ENCODE results near the gene GRM8.

The GRM8 gene

DNA sequence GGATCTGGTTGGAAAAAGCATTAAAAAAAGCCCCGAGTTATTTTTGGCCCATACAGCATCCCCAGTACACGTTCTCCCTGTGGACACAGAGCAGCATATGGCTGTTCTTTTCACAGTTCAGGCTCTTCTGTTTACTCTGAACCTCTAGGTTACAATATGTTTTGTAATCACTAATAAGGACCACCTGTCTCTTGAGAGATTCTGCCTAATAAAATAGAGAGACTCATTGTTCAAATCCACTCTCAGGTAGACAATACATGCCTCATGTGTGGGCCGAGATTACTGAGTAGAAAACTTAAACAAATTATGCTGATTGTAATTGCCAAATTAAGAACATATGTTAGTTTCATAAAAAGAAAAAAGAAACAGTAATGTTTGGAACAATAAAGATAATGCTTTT lies 647.7 kb downstream of the GRM8 start:
- TF ChIP-seq CTCF (IDR thresholded peaks at IDR 0.05; ENCODE audit: insufficient read depth, low read length, missing control alignments), result no peak
- no peak overlapping the region for H3K4me3 ChIP-seq (ENCODE audit: low read depth, low read length)
- no peak for DNase-seq (ENCODE audit: low read depth, low spot score)
- POLR2A ChIA-PET, result no interaction called here
- CTCF ChIA-PET, result no interaction called here

DNA sequence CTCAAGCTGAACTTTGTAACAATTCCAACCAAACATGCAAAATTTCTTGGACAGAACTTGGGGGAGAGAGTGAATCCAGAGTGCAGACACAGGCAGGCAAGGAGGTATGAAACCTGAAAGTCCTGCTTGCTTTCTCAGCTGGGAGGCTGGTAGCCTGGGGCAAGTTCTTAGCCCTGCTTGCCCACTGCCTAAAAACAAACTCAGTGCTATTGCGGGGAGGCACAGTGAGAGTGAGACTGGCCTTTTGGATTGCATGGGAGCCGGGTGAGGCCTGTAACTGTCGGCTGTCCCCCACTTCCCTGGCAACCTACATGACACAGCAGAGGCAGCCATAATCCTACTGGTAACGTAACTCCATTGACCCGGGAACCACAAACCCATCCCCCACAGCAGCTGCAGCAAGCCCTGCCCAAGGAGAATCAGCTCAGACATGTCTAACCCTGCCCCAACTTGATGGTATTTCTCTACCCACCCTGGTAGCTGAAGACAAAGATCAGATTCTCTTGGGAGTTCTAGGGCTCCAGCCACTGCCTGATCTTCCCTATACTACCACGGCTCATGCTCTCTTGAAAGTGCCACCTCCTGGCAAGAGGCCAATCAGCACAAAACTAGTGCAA lies 663.6 kb downstream of the GRM8 start:
- ChIA-PET POLR2A (no interaction called here), CTCF (no interaction called here)
- DNase-seq (ENCODE audit: low read depth, low spot score), result no peak
- no peak for TF ChIP-seq CTCF (IDR thresholded peaks at IDR 0.05; ENCODE audit: insufficient read depth, low read length, missing control alignments)
- H3K4me3 ChIP-seq (ENCODE audit: low read depth, low read length), result no peak overlapping the region

DNA sequence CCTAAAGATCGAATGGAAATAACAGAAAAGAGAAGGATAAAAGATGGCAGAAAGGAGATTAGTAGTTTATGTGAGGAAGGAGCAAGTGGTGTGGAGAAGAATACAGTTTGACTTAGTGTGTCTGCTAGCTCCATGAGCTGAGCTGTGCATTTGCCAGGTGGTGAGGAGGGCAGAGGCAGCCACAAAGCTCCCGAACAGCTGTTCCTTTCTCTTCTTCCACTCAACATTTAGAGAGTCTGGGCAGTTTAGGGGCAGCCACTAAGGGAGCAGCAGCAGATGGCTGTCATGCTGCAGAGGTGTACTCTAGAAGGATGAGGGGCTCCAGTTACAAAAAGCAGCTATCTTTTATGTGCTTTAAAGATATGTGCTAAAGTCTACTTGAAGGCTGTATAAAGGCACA lies 674.4 kb downstream of the GRM8 start:
- POLR2A ChIA-PET, result no interaction called here
- no peak for DNase-seq (ENCODE audit: low read depth, low spot score)
- H3K4me3 ChIP-seq (ENCODE audit: low read depth, low read length), result no peak overlapping the region
- CTCF ChIA-PET, result no interaction called here
- TF ChIP-seq CTCF (IDR thresholded peaks at IDR 0.05; ENCODE audit: insufficient read depth, low read length, missing control alignments), result no peak

DNA sequence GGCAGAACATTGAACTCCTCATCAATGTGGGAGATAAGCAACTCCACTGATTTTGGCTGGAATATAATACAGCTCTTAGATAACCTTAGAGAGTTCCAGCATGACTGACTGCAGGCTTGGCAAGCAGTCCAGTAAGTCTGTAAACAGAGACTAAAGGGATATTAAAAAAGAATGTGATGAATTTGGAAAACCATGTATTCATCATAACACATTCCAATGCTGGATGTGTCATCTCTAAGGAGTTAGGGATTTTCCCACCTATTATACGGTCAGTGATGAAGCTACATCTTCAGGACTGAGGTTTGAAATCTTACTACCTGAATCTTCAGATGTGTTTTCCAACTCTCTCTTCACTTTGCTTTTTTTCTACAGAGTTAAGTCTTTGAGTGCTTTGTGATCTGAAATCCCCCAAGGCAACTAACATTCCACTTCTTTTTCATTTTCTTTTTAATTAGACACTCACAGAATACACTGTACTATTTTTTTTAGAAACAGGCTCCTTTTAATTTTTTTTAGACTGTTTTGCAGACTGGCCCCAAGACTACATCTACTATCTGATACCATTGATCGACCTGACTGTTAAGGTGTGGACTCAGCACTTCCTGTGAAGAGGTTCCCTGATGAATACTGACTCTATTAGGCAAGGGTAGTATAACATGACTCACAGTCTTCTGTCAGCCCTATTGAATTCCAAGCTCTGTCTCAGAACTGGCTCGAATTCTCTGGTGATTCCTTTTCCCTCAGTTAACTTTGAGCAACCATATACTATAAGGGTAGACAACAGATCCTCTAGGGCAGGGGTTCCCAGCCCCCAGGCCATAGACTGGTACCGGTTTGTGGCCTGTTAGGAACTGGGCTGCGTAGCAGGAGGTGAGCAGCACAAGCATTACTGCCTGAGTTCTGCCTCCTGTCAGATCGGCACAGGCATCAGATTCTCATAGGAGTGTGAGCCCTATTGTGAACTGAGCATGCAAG lies 678.2 kb downstream of the GRM8 start:
- POLR2A ChIA-PET, result no interaction called here
- no peak overlapping the region for H3K4me3 ChIP-seq (ENCODE audit: low read depth, low read length)
- TF ChIP-seq CTCF (IDR thresholded peaks at IDR 0.05; ENCODE audit: insufficient read depth, low read length, missing control alignments), result no peak
- no peak for DNase-seq (ENCODE audit: low read depth, low spot score)
- CTCF ChIA-PET, result no interaction called here

DNA sequence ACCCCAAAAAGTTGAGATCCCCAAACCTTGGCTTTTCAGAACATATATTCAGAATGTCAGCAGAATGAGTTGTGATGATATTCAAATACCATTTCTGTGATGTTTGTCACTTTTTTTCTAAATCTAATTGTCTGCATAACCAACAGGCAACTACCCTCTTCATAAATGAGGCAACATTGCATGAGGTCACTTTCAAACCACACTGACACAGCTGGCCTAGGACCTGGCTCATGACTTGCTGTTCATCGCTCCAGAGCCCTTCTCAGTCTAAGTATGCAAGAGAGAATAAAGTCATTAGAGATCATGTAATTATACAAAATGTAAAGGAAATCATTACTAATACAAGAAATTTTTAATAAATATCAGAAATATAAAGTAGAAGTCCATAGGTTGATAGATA lies 681.9 kb downstream of the GRM8 start:
- CTCF ChIA-PET, result no interaction called here
- no peak overlapping the region for H3K4me3 ChIP-seq (ENCODE audit: low read depth, low read length)

More for the DNA sequence above, 681.9 kb downstream of the GRM8 start:
- no peak for TF ChIP-seq CTCF (IDR thresholded peaks at IDR 0.05; ENCODE audit: insufficient read depth, low read length, missing control alignments)
- POLR2A ChIA-PET, result no interaction called here
- no peak for DNase-seq (ENCODE audit: low read depth, low spot score)

Measured in AG04449 (cell line).